GM11168 (cell line): ENCODE results near the gene DYNLT1.
"Not testable (repeated sequence)": the region's sequence is repeated elsewhere in the genome, so short reads cannot be mapped to it uniquely, and the experiment has no call there.

ENCODE experiments used
- in situ Hi-C: fragments of 300-500 bp; cut with MboI; formaldehyde crosslinking; loops from one replicate; pipeline ENCODE4 v1.12.0; 2022; ENCODE audit warnings: low sequenced_read_pairs; ENCODE audit not compliant: unreplicated experiment

Gene DYNLT1

GRCh38 chr6:158645064-158646022 lies 800 bp upstream of the DYNLT1 start:
- in situ Hi-C loops = no loop called here

GRCh38 chr6:158643836-158644230 lies 710 bp downstream of the DYNLT1 start:
- in situ Hi-C loops = no loop called here

- in situ Hi-C loops = no loop called here
Measured at GRCh38 chr6:158642097-158642601, 2.4 kb downstream of the DYNLT1 start.

- in situ Hi-C loops = no loop called here
Measured at GRCh38 chr6:158640519-158640918, 4.0 kb downstream of the DYNLT1 start.

GRCh38 chr6:158639056-158639455 lies 5.5 kb downstream of the DYNLT1 start:
- in situ Hi-C loops = no loop called here

GRCh38 chr6:158638324-158638854 lies 6.2 kb downstream of the DYNLT1 start:
- in situ Hi-C loops = no loop called here

GRCh38 chr6:158636778-158637177 lies 7.8 kb downstream of the DYNLT1 start:
- in situ Hi-C loops = no loop called here

GRCh38 chr6:158635427-158636073 lies 9.0 kb downstream of the DYNLT1 start:
- in situ Hi-C loops = no loop called here

GRCh38 chr6:158634695-158635426 lies 9.7 kb downstream of the DYNLT1 start:
- in situ Hi-C loops = no loop called here

- in situ Hi-C loops = no loop called here
Measured at GRCh38 chr6:158633127-158633526, 11.4 kb downstream of the DYNLT1 start.

- in situ Hi-C loops = not testable (repeated sequence)
Measured at GRCh38 chr6:158632538-158633119, 11.9 kb downstream of the DYNLT1 start.

GRCh38 chr6:158631678-158632537 lies 12.6 kb downstream of the DYNLT1 start:
- in situ Hi-C loops = no loop called here

GRCh38 chr6:158630938-158631616 lies 13.5 kb downstream of the DYNLT1 start:
- in situ Hi-C loops = no loop called here

GRCh38 chr6:158629367-158630221 lies 14.9 kb downstream of the DYNLT1 start:
- in situ Hi-C loops = no loop called here

- in situ Hi-C loops = no loop called here
Measured at GRCh38 chr6:158628542-158628941, 16.0 kb downstream of the DYNLT1 start.

- in situ Hi-C loops = no loop called here
Measured at GRCh38 chr6:158627940-158628211, 16.7 kb downstream of the DYNLT1 start.

- in situ Hi-C loops = no loop called here
Measured at GRCh38 chr6:158627168-158627939, 17.2 kb downstream of the DYNLT1 start.
